GM12878 (cell line): ENCODE data around the gene KCNRG. TPM values are rescaled to one million over a fixed set of nuclear protein-coding genes. Genes with fewer than 3 reads are reported as not detected.

ENCODE experiments used
- CHD2 ChIP-seq: IDR thresholded peaks from 2 replicates; pipeline ENCODE4 v1.6.1; 2011; ENCODE audit warnings: low read depth, low read length, improper control_type of control experiment, borderline replicate concordance
- ESRRA ChIP-seq: IDR thresholded peaks from 2 replicates; pipeline ENCODE4 v1.6.1; 2012; ENCODE audit warnings: mild to moderate bottlenecking, low read length, improper control_type of control experiment
- GABPA ChIP-seq: IDR thresholded peaks from 2 replicates; pipeline ENCODE4 v1.6.1; 2014; ENCODE audit warnings: antibody characterized with exemption, low read depth, mild to moderate bottlenecking, inconsistent platforms
- HDAC6 ChIP-seq: fragments of 200-600 bp; sonication (generic); IDR thresholded peaks from one replicate; pipeline ENCODE4 v1.8.0; 2017; ENCODE audit warnings: antibody characterized with exemption; ENCODE audit not compliant: unreplicated experiment
- HDGF ChIP-seq: fragments of 450-650 bp; IDR thresholded peaks from 2 replicates; pipeline ENCODE4 v1.6.1; 2016; ENCODE audit warnings: antibody characterized with exemption
- IRF5 ChIP-seq: fragments of 450-650 bp; IDR thresholded peaks from 2 replicates; pipeline ENCODE4 v1.6.1; 2017; ENCODE audit warnings: borderline replicate concordance
- KDM1A ChIP-seq: fragments of 200-600 bp; sonication (generic); IDR thresholded peaks from 2 replicates; pipeline ENCODE4 v1.6.1; 2016; ENCODE audit warnings: borderline replicate concordance
- MYB ChIP-seq: fragments of 150-350 bp; IDR thresholded peaks from 2 replicates; pipeline ENCODE4 v1.6.1; 2014; ENCODE audit warnings: mild to moderate bottlenecking, low read depth, low read length, borderline replicate concordance
- NRF1 ChIP-seq: conservative IDR thresholded peaks from 2 replicates; pipeline ENCODE4 v1.6.1; 2011; ENCODE audit warnings: mild to moderate bottlenecking, low read depth, low read length, improper control_type of control experiment
- RAD21 ChIP-seq: IDR thresholded peaks from 2 replicates; pipeline ENCODE4 v1.6.1; 2011; ENCODE audit warnings: mild to moderate bottlenecking, low read depth, low read length, moderate library complexity; ENCODE audit not compliant: insufficient read depth
- RB1 ChIP-seq: fragments of 450-650 bp; formaldehyde crosslinking; IDR thresholded peaks from 2 replicates; pipeline ENCODE4 v1.6.1; 2017; ENCODE audit warnings: mild to moderate bottlenecking, borderline replicate concordance
- REST ChIP-seq: IDR thresholded peaks from 2 replicates; pipeline ENCODE4 v1.6.1; 2012; ENCODE audit warnings: mild to moderate bottlenecking, low read depth, low read length
- ZNF384 ChIP-seq: IDR thresholded peaks from 2 replicates; pipeline ENCODE4 v1.6.1; 2012; ENCODE audit warnings: low read depth, mild to moderate bottlenecking, low read length, improper control_type of control experiment, borderline replicate concordance
- polyA plus RNA-seq, 11 experiments: library from polyadenylated mRNA; depleted of rRNA in 4 of 11; unstranded in 6 of 11; stranded (reverse) in 5 of 11; fragments of >200 nt; fragmentation: Nextera tagmentation in 4 of 11; fragmentation: Illumina TruSeq in 1 of 11; extraction: Ambion mirVana in 4 of 11; extraction: Trizol in 1 of 11; gene quantifications; 1 replicate in 1 of 11; 2 replicates in 10 of 11; pipeline versions ENCODE4 v1.2.1 to v1.2.3, GENCODE V29; 2011 to 2016; ENCODE audit warnings: inconsistent platforms in 2 of 11, missing spikeins in 2 of 11, low read depth in 1 of 11
- total RNA-seq, 4 experiments: library from RNA; depleted of rRNA in 3 of 4; stranded (reverse); fragments of >200 nt in 3 of 4; fragmentation: Illumina TruSeq in 1 of 4; extraction: Trizol in 1 of 4; gene quantifications; 2 replicates each; pipeline versions ENCODE4 v1.2.1 to v1.2.3, GENCODE V29; 2013 to 2021
- TF ChIP-seq, protein P1 (sequence below): fragments of 450-650 bp; IDR thresholded peaks from 2 replicates; pipeline ENCODE4 v1.6.1; 2017; ENCODE audit warnings: mild to moderate bottlenecking, moderate library complexity
- TF ChIP-seq, protein P2 (sequence below): fragments of 150-350 bp; IDR thresholded peaks from 2 replicates; pipeline ENCODE4 v1.6.1; 2016; ENCODE audit warnings: low read depth, low read length

The KCNRG gene
- total and polyA plus RNA-seq, 10 of the 15 experiments (the other 5 are each of a cell fraction or from before 2014, with no cell fraction given): 0.37 to 1.5 (median 0.58) TPM

- TF ChIP-seq, protein P1, sequence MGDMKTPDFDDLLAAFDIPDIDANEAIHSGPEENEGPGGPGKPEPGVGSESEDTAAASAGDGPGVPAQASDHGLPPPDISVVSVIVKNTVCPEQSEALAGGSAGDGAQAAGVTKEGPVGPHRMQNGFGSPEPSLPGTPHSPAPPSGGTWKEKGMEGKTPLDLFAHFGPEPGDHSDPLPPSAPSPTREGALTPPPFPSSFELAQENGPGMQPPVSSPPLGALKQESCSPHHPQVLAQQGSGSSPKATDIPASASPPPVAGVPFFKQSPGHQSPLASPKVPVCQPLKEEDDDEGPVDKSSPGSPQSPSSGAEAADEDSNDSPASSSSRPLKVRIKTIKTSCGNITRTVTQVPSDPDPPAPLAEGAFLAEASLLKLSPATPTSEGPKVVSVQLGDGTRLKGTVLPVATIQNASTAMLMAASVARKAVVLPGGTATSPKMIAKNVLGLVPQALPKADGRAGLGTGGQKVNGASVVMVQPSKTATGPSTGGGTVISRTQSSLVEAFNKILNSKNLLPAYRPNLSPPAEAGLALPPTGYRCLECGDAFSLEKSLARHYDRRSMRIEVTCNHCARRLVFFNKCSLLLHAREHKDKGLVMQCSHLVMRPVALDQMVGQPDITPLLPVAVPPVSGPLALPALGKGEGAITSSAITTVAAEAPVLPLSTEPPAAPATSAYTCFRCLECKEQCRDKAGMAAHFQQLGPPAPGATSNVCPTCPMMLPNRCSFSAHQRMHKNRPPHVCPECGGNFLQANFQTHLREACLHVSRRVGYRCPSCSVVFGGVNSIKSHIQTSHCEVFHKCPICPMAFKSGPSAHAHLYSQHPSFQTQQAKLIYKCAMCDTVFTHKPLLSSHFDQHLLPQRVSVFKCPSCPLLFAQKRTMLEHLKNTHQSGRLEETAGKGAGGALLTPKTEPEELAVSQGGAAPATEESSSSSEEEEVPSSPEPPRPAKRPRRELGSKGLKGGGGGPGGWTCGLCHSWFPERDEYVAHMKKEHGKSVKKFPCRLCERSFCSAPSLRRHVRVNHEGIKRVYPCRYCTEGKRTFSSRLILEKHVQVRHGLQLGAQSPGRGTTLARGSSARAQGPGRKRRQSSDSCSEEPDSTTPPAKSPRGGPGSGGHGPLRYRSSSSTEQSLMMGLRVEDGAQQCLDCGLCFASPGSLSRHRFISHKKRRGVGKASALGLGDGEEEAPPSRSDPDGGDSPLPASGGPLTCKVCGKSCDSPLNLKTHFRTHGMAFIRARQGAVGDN: 0 out of 2 replicates have a peak, but pooled peaks have one; percentile 4
- TF ChIP-seq GABPA: no peak
- TF ChIP-seq RB1: peak; percentile 72; the same call in 1 of the 2 replicates
- no peak for TF ChIP-seq KDM1A
- TF ChIP-seq HDAC6: no peak
- TF ChIP-seq, protein P2, sequence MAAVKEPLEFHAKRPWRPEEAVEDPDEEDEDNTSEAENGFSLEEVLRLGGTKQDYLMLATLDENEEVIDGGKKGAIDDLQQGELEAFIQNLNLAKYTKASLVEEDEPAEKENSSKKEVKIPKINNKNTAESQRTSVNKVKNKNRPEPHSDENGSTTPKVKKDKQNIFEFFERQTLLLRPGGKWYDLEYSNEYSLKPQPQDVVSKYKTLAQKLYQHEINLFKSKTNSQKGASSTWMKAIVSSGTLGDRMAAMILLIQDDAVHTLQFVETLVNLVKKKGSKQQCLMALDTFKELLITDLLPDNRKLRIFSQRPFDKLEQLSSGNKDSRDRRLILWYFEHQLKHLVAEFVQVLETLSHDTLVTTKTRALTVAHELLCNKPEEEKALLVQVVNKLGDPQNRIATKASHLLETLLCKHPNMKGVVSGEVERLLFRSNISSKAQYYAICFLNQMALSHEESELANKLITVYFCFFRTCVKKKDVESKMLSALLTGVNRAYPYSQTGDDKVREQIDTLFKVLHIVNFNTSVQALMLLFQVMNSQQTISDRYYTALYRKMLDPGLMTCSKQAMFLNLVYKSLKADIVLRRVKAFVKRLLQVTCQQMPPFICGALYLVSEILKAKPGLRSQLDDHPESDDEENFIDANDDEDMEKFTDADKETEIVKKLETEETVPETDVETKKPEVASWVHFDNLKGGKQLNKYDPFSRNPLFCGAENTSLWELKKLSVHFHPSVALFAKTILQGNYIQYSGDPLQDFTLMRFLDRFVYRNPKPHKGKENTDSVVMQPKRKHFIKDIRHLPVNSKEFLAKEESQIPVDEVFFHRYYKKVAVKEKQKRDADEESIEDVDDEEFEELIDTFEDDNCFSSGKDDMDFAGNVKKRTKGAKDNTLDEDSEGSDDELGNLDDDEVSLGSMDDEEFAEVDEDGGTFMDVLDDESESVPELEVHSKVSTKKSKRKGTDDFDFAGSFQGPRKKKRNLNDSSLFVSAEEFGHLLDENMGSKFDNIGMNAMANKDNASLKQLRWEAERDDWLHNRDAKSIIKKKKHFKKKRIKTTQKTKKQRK: no peak
- TF ChIP-seq NRF1: no peak
- TF ChIP-seq REST: no peak
- TF ChIP-seq RAD21: peak; percentile 68
- TF ChIP-seq ZNF384: no peak; the same call in 1 of the 2 replicates
- TF ChIP-seq HDGF: 0 out of 2 replicates have a peak, but pooled peaks have one; percentile 56
- TF ChIP-seq MYB: no peak
- 0 out of 2 replicates have a peak, but pooled peaks have one; percentile 35 for TF ChIP-seq ESRRA
- no peak for TF ChIP-seq IRF5
- TF ChIP-seq CHD2: no peak; the same call in 1 of the 2 replicates
Measured at GRCh38 chr13:49996951-49997895, 18.0 kb upstream of the KCNRG start, which contains the start of gene TRIM13 (continued).
